IPS-20b (cell line): ENCODE measurements around the gene ADGRV1.

Source experiments
- H3K27ac ChIP-seq: one replicate; pipeline ENCODE4 v1.5.1; 2013; ENCODE audit warnings: low read length
- H3K27me3 ChIP-seq: 2 replicates; pipeline ENCODE4 v1.6.1; 2013; ENCODE audit warnings: mild to moderate bottlenecking, low read length, inconsistent platforms; ENCODE audit not compliant: insufficient read depth
- H3K36me3 ChIP-seq: 2 replicates; pipeline ENCODE4 v1.6.1; 2013; ENCODE audit warnings: low read depth, mild to moderate bottlenecking, inconsistent platforms, low read length, moderate library complexity; ENCODE audit not compliant: insufficient read depth
- H3K4me1 ChIP-seq: 2 replicates; pipeline ENCODE4 v1.6.1; 2013; ENCODE audit warnings: mild to moderate bottlenecking, control low read depth, inconsistent platforms, low read length, moderate library complexity; ENCODE audit not compliant: insufficient read depth
- H3K4me3 ChIP-seq: 2 replicates; pipeline ENCODE4 v1.5.1; 2013; ENCODE audit warnings: mild to moderate bottlenecking, low read length, inconsistent platforms
- H3K9ac ChIP-seq: 2 replicates; pipeline ENCODE4 v1.6.1; 2013; ENCODE audit warnings: low read depth, mild to moderate bottlenecking, inconsistent platforms, low read length, moderate library complexity
- H3K9me3 ChIP-seq: 2 replicates; pipeline ENCODE4 v1.6.1; 2013; ENCODE audit warnings: mild to moderate bottlenecking, low read depth, low read length, inconsistent platforms; ENCODE audit not compliant: insufficient read depth

The ADGRV1 gene

DNA sequence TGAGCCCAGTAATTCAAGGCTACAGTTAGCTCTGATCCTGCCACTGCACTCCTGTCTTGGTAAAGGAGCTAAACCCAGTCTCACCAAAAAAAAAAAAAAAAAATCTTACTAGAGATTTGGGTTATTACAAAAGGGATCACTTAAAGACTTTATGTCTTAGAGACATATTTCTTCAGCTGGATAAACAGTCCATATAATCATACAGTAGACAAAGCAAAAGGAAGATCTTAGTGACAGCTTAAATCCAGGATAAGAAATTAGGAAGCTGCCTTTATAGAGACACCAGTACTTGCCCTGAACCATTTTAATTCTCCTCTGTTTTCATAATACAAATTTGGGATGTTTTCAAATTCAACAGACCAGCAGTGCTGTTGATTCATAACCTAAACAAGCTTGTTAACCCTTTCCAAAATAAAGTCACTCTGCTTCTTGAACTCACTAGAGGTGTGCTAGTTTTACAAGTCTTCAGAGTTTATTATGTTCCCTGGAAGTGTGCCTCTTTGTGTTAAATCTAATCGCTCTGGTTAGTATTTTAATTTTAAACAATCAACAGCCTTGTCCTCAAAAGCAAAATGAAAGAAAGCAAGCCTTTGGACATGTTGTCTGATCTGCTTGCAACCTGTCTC lies 569.0 kb downstream of the ADGRV1 start:
- no peak overlapping the region for H3K4me3 ChIP-seq
- H3K4me1 ChIP-seq = no peaks in the 10 kb centered on the region
- no peak overlapping the region for H3K9ac ChIP-seq
- no peaks in the 10 kb centered on the region for H3K36me3 ChIP-seq
- no peaks in the 10 kb centered on the region for H3K9me3 ChIP-seq
- H3K27me3 ChIP-seq = no peaks in the 10 kb centered on the region
- H3K27ac ChIP-seq = no peak overlapping the region

DNA sequence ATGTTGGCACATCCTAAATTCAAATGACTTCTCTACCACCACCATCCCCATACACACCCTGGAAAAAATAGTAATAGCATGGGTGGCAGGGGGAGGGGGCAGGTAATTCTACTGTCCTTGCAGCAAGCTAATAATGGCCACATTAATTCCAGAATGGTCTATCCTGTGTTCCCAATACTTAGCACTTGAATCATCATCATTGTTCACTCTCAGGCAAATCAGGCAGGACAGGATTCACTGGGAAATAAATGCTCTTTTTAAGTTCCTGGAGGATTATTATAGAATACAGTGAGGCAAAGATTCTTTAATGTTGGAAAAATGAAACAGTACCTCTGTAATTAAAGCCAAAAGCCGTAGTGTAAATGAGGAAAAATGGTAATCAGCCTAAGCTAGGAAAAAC lies 570.0 kb downstream of the ADGRV1 start:
- Histone ChIP-seq H3K9ac (no peak overlapping the region), H3K4me1 (no peaks in the 10 kb centered on the region), H3K27me3 (no peaks in the 10 kb centered on the region), H3K4me3 (no peak overlapping the region), H3K36me3 (no peaks in the 10 kb centered on the region), H3K9me3 (no peaks in the 10 kb centered on the region), H3K27ac (no peak overlapping the region)

DNA sequence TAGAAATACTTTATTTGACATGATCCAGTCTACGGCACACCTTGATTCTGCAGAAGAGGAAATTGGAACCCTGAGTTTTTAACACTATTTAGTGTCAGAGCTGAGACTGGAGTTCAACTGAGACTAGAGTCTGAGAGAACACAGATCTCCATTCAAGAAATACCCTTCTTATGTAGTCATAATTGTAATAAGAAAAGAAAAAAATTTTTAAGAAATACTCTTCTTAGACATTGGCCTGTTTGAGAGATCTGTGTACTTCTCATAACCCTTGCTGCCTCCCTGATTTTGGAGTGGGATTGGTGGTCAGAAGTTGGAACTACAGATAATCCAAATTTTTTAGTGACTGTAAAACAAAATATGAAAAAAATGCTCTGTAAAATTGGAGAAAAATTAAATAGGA lies 571.2 kb downstream of the ADGRV1 start:
- H3K27ac ChIP-seq = no peak overlapping the region
- no peaks in the 10 kb centered on the region for H3K27me3 ChIP-seq
- H3K4me1 ChIP-seq = no peaks in the 10 kb centered on the region

DNA sequence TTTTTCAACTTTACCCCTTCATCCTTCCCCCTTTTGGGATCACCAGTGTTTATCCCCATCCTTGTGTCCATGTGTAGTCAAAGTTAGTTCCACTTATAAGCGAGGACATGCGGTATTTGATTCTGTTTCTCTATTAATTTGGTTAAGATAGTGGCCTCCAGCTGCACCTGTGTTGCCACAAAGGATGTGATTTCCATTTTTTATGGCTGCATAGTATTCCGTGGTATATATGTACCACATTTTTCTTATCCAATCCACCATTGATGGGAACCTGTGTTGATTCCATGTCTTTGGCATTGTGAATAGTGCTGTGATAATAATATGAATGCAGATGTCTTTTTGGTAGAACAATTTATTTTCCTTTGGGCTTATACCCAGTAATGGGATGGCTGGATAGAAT lies 572.2 kb downstream of the ADGRV1 start:
- Histone ChIP-seq H3K4me3 (no peak overlapping the region), H3K9ac (no peak overlapping the region), H3K9me3 (no peaks in the 10 kb centered on the region), H3K36me3 (no peaks in the 10 kb centered on the region), H3K4me1 (peaks cover 5% of the 10 kb centered on the region), H3K27me3 (no peaks in the 10 kb centered on the region), H3K27ac (no peak overlapping the region)

More for the DNA sequence above, 571.2 kb downstream of the ADGRV1 start:
- Histone ChIP-seq H3K9ac (no peak overlapping the region), H3K36me3 (no peaks in the 10 kb centered on the region), H3K4me3 (no peak overlapping the region), H3K9me3 (no peaks in the 10 kb centered on the region)

DNA sequence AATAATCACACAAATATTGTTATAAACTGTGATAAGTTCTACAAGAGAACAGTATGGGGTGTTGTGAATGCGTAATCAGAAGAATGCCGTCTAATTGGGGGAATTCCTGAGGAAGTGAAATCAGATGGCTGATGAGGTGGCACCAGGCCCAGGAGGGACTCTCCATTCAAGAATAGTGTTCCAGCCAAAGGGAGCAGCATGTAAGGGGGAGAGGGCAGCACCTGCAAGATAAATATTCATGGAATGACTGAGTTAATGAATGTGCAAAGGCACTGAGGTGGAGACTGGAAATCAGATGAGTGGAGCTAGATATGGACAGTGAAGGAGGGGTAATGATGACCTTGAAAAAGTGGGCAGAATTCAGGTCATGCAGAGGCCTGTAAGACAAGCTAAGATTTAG lies 574.0 kb downstream of the ADGRV1 start:
- peaks cover 12% of the 10 kb centered on the region for H3K4me1 ChIP-seq
- H3K36me3 ChIP-seq = no peaks in the 10 kb centered on the region
- no peaks in the 10 kb centered on the region for H3K27me3 ChIP-seq
- no peak overlapping the region for H3K4me3 ChIP-seq
- H3K9me3 ChIP-seq = no peaks in the 10 kb centered on the region
- no peak overlapping the region for H3K27ac ChIP-seq
- H3K9ac ChIP-seq = no peak overlapping the region

DNA sequence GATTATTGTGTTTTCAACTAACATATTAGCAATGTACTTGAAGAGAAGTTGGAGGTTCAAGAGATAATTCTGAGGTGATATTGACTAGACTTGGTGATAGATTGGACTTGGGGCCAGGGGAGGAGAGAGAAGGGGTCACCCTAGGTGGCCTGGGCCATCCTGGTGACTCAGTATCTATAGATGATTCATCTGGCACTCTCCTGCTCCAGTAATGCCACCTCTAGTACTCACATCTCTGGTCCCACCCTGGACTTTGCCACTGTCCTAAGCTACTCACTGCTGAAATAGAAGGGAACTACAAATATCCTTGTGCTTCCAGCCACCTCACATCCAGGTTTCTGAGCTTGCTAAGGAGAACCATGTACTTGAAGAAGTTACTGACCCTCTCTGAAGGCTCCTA lies 574.6 kb downstream of the ADGRV1 start:
- Histone ChIP-seq H3K4me3 (no peak overlapping the region), H3K27me3 (no peaks in the 10 kb centered on the region), H3K36me3 (no peaks in the 10 kb centered on the region), H3K27ac (no peak overlapping the region), H3K4me1 (peaks cover 12% of the 10 kb centered on the region), H3K9ac (no peak overlapping the region), H3K9me3 (no peaks in the 10 kb centered on the region)

DNA sequence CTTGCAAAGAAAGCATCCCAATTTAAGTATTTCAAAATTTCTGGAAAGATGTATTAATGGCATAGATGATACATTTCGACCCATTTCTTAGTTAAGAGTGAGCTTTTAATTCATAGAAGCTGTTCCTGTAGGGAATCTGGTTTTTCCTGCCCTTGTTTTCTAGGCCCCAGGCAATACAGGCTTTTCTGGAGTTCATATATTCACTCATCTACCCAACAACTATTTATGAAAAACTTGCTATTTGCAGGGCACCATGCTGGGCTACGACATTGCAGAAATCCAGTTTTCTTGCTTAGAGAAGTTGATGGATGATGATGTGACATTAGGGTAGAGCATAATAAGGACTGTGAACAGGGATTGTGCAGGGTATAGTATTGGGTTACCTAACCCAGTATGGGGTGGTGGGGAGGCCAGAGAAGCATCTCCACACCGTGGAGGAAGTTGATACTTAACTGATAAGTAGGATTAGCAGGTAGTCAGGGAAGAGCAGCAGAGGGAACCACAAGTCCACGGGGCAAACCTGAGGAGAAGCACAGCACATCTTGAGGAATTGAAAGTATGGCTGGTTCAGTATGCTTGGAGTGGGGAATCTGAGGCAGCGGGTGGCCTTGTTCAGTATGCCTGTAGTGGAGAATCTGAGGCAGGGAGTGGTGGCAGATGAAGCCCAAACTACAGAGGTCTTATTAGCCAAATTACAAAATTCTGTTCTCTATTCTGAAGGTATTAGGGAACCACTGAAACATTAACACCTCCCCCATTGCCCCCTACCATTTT lies 577.1 kb downstream of the ADGRV1 start:
- Histone ChIP-seq H3K36me3 (no peaks in the 10 kb centered on the region), H3K9me3 (no peaks in the 10 kb centered on the region), H3K4me1 (peaks cover 12% of the 10 kb centered on the region), H3K4me3 (no peak overlapping the region), H3K27me3 (no peaks in the 10 kb centered on the region), H3K27ac (no peak overlapping the region), H3K9ac (no peak overlapping the region)

DNA sequence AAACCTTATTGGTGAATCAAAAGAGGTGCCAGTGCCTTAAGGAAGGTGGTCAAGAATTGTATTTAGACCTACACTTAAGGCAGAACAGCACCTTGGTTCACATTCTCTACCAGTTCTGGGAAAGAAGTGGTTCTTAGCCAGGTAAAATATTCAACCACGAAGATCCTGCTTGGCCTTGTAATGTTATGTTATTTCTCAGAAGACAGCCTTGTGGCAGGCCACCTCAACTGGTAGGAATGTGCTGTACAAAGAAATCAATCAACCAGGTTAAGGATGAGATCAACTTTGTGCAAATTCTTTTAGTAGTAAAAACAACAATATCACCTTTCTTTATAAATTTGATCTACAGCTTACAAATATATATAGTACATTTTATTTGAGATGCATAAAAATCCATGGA lies 577.7 kb downstream of the ADGRV1 start:
- no peak overlapping the region for H3K4me3 ChIP-seq
- H3K9ac ChIP-seq = no peak overlapping the region
- H3K36me3 ChIP-seq = no peaks in the 10 kb centered on the region
- H3K27ac ChIP-seq = no peak overlapping the region
- H3K9me3 ChIP-seq = no peaks in the 10 kb centered on the region
- H3K4me1 ChIP-seq = peaks cover 12% of the 10 kb centered on the region
- H3K27me3 ChIP-seq = no peaks in the 10 kb centered on the region

DNA sequence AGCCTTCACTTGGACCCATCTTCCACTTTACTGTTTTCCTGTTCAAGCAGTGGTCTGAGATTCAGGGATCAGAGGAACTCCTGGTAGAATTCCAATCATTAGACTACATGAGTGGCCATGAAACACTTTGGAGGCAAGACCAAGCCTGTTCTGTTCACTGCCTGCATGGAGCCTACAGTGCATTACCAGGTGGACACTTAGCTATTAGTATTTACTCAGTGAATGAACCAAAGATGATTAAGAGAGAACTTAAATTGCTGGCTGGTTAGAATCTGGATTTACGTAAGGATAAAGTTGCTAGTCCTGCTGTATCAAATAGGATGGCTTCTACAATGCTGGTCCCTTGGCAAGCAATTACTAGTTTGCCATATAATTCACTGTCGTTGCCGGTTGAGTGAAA lies 579.0 kb downstream of the ADGRV1 start:
- peaks cover 18% of the 10 kb centered on the region for H3K4me1 ChIP-seq
- no peaks in the 10 kb centered on the region for H3K27me3 ChIP-seq
- H3K27ac ChIP-seq = no peak overlapping the region
- no peak overlapping the region for H3K9ac ChIP-seq
- no peaks in the 10 kb centered on the region for H3K36me3 ChIP-seq
- no peaks in the 10 kb centered on the region for H3K9me3 ChIP-seq
- no peak overlapping the region for H3K4me3 ChIP-seq

DNA sequence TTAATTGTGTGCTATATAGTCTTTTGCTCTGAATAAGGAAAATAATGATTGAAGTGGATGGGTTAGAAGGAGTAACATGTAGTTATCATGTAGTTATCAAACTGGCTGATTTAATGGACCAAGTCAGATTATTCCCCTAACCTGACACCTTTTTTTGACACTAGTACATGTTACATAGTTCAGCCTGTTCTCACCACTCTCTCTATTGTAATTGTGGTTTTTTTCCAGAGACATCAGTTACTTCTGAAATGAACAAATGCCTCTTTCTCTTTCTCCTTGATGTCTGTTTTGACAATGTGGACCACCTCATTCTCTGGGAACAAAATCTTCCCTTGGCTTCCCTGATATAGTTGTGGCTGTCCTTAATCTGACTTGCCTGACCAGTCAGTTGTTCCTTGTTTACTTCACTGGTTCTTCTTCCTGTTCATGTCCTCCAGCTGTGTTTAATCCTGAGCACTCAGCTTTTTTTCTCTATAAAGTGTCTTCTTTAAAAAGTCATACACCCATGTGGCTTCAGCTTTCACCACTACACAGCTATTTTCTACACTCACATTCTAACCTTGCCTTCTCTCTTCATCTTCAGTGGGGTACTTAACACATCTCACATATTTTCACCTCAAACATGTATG lies 581.1 kb downstream of the ADGRV1 start:
- Histone ChIP-seq H3K4me1 (peaks cover 18% of the 10 kb centered on the region), H3K27me3 (no peaks in the 10 kb centered on the region), H3K9ac (no peak overlapping the region), H3K4me3 (no peak overlapping the region), H3K9me3 (no peaks in the 10 kb centered on the region), H3K36me3 (no peaks in the 10 kb centered on the region), H3K27ac (no peak overlapping the region)

DNA sequence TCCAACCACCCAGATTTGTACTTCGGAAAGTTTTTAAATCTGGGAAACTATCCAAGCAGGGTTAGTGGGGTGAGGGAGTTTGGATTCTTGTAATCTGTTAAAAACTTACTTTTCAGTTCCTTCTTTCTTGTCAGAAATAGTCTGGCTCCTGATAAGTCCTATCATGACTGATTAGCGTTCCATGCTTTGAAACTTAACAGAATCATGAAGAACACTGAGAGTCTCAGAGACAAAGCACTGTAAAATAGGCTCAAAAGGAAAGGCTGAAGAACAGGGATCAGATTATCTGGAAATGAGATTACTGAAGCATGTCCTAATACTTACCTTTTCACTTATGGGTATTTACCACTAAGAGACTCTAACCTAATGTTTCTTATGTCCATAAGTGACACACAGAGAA lies 582.1 kb downstream of the ADGRV1 start:
- Histone ChIP-seq H3K4me3 (no peak overlapping the region), H3K9me3 (no peaks in the 10 kb centered on the region), H3K4me1 (peaks cover 19% of the 10 kb centered on the region), H3K9ac (no peak overlapping the region), H3K36me3 (no peaks in the 10 kb centered on the region), H3K27ac (no peak overlapping the region), H3K27me3 (no peaks in the 10 kb centered on the region)

DNA sequence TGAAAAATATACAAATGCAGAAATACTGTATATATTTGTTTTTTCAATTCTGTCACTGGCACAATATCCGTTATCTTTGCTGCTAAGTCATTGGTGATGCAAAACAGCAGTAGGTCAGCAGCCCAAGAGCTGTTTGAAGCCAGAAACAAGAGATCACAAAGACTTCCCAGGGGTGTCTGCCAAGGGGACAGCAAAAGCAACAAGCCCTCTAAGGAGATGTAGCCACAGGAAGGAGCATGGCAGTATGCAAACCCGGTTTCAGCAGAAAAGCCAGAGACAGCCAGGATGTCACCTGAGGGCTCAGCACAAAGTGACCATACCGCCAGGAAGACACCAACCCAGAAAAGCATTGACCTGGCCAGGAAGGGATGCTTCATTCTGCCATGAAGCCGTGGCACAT lies 583.0 kb downstream of the ADGRV1 start:
- H3K9ac ChIP-seq = no peak overlapping the region
- H3K9me3 ChIP-seq = no peaks in the 10 kb centered on the region
- no peak overlapping the region for H3K4me3 ChIP-seq
- no peaks in the 10 kb centered on the region for H3K36me3 ChIP-seq
- no peak overlapping the region for H3K27ac ChIP-seq
- no peaks in the 10 kb centered on the region for H3K27me3 ChIP-seq
- H3K4me1 ChIP-seq = peaks cover 11% of the 10 kb centered on the region; the same call in 1 of the 2 replicates
